GM11168 (cell line): ENCODE data around the gene TSPEAR.
"Not testable (repeated sequence)": the region's sequence is repeated elsewhere in the genome, so short reads cannot be mapped to it uniquely, and the experiment has no call there.

ENCODE experiments used
- in situ Hi-C: fragments of 300-500 bp; cut with MboI; formaldehyde crosslinking; loops from one replicate; pipeline ENCODE4 v1.12.0; 2022; ENCODE audit warnings: low sequenced_read_pairs; ENCODE audit not compliant: unreplicated experiment

The TSPEAR gene

DNA sequence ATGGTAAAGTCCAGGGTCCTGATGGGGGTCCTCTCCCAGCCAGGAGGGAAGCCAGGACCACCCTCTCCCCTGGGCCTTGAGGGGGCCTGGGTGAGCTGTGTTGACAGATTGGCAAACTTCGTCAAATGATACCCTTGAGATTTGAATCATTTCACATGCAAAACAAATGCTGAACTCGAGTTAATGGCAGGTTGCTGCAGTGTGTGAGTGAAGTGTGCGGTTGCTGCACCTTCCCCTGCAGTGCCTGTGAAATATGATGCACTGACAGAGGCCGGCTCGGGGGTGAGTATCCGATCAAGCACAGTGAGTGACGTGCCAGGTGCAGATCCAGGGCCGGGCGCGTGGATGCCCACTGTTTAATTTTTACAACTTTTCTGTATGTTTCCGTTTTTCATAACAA is 23.7 kb downstream of the TSPEAR start:
- in situ Hi-C loops, result no loop called here

- in situ Hi-C loops, result no loop called here
Observed at GRCh38 chr21:44686843-44687561, 24.4 kb downstream of the TSPEAR start.

DNA sequence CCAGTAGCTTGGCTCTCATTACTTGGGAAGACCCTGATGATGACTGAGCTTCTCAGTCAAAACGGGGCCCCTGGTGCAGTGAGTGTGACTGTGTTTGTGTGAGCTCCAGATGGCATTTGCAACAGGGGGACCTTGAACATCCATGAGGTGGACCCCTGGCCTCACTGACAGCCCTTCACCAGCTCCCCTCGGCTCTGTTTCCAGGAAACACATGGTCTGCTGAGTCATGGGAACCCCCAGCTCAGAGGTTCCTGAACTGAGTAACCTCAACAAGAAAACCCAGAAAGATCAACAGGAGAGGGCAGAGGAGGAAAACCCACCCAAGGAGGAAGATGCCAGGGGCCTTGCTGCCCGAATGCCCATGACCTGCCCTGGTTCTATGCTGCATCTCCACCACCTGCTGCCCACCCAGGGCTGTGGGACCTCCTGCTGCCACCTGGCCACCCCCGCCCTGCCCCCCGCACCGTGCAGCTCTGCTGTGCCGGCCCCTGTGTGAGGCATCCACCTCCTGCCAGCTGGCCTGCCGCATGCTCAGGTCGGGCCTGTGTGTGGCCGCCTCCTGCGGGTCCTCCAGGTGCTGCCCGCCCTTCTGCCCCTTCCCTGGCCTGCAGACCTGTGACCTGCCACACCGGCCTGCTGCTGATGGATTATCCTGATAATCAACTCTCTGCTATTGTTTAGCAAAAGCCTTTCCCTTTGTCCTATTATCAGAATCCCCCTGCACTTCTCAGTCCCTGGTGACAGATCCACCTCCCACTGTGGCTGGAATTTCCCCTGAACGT is 25.2 kb downstream of the TSPEAR start:
- in situ Hi-C loops, result no loop called here

DNA sequence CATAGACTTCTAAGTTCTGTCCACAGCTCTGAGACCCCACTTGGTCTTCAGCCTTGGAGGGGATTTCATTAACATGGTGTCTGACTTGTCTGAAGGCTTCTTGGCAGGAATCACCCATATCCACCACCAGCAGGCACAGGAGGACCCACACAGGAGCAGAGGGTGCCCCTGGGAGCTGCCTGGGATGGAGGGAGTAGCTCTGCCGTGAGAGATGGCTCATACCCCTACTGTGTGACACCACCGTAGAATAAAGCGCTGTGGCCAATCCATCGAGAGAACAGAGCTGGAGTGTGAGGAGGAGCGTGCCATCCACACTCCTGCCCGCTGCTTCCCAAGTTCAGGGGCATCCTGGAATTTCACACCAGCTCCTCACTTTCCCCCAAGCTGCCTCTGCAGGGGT is 26.3 kb downstream of the TSPEAR start:
- in situ Hi-C loops, result not testable (repeated sequence)

DNA sequence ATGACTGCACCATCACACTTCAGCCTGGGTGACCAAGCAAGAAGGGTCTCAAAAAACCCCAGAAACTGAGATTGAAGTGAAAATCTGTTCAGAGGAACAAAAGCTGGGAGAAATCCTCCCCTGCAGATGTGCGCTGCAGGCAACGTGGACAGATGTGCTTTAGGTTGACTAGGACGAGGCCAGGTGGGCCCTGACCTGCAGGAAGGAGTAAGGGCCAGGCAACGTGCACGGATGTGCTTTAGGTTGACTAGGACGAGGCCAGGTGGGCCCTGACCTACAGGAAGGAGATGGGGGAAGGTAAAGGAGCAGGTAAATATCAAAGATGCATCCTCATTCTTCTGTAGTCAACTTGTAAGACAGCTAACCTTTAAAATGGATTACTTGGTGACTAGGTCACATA is 26.9 kb downstream of the TSPEAR start:
- in situ Hi-C loops, result no loop called here

GRCh38 chr21:44684077-44684476 is 27.3 kb downstream of the TSPEAR start:
- in situ Hi-C loops, result no loop called here

DNA sequence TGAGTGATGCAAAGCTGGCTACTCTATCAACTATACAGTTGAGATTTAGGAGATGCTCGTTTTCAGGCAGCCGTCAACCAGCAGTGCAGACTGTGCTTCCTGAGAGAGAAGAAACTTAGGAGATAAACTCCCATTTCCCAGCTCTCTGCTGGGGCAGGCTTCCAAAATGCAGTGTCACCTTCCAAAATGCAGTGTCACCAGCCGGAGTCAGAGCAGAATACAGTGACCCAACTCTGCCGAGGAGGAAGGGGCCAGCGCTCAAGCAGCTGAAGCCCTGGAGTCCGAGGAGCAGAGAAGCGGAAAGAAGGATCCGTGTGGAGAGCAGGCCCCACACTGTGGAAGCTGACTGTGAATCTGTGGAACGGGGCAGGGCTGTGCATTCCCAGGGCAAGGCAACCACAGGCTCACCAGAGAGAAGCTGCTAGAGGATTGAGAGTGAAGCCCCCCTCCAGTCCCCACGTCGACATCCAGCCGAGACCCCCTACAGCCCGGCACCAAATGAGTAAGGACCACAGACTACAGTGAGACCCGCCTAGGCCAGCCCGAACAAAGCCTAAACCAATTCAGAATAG is 28.7 kb downstream of the TSPEAR start:
- in situ Hi-C loops, result no loop called here

DNA sequence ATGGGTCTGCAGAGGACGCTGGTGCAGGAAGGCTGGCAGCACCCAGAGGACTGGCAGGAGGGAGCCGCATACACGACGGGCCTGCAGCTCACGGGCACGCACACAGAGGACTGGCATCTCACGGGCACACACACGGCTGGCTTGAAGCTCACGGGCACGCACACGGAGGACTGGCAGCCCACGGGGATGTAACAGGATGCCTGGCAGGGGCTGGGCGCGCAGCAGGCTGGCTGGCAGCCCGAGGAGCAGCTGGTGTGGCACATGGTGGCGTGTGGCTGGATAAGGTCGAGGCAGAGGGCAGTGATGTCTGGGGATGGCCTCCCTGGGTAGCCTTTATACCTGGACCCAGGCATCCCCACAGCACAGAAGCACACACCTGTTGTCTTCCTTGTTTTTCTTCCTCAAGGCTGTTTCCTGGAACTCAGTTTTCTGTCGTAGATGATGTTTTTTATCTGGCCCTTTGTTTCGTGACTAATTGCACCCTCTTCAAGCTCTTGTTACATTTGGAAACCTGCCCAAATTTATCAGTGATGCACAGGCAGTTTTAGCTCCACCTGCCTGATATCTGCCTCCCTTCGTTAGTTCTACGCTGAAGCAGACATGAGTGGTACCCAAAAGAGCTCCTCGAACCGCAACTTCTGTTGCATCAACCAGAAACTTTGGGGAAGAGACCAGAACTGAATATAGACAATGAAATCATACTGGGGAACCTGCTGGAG is 29.4 kb downstream of the TSPEAR start, which contains the start of gene KRTAP12-1:
KRTAP12-1 (minus strand) TSS at position 303 of the 719 bp plus-strand sequence; CDS start at position 263, 40 bp downstream.
- in situ Hi-C loops, result no loop called here

DNA sequence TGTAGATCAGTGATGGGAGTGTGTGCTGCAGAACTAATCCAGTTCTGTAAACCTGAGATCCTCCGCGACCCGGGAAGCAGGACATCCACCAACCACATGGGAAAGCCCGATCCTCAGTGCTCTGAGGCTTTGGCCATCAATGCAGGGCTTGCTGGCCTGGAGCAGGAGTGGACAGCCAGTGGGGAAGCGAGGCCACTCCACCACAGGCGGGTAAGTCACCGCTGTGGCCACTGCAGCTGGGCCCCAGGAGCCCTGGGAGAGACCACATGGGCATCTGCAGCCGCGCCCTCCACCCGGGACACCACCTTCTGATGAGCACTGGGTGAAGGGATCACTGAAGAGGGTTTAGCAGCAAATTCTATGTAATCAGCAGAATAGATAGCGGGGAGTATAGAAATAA is 30.2 kb downstream of the TSPEAR start:
- in situ Hi-C loops, result no loop called here

GRCh38 chr21:44677881-44678280 is 33.5 kb downstream of the TSPEAR start:
- in situ Hi-C loops, result no loop called here

- in situ Hi-C loops, result no loop called here
Observed at GRCh38 chr21:44671911-44672310, 39.5 kb downstream of the TSPEAR start.

- in situ Hi-C loops, result no loop called here
Observed at GRCh38 chr21:44670642-44671432, 40.5 kb downstream of the TSPEAR start.

DNA sequence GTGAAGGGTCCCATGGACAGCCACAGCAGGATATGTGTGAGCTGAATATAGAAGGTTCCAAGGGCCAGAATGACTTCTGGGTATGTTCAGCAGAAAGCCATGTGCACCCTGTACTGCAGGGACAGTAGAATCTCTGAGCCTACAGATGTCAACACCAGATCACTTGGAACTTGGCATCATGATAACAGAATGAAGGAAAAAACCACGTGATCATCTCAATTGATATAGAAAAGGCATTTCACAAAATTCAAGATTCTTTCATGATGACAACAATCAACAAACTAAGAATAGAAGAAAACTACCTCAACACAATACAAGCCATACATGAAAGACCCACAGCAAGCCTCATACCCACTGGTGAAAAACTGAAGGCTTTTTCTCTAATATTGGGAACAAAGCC is 43.8 kb downstream of the TSPEAR start:
- in situ Hi-C loops, result no loop called here

GRCh38 chr21:44666401-44667320 is 44.7 kb downstream of the TSPEAR start, which contains the start of gene KRTAP12-2:
Gene KRTAP12-2, minus strand, starts transcription at chr21:44666927. Its CDS starts 41 bp downstream, at chr21:44666886.
- in situ Hi-C loops, result no loop called here

- in situ Hi-C loops, result no loop called here
Observed at GRCh38 chr21:44664691-44665090, 46.7 kb downstream of the TSPEAR start.

- in situ Hi-C loops, result not testable (repeated sequence)
Observed at GRCh38 chr21:44661567-44661966, 49.8 kb downstream of the TSPEAR start.

DNA sequence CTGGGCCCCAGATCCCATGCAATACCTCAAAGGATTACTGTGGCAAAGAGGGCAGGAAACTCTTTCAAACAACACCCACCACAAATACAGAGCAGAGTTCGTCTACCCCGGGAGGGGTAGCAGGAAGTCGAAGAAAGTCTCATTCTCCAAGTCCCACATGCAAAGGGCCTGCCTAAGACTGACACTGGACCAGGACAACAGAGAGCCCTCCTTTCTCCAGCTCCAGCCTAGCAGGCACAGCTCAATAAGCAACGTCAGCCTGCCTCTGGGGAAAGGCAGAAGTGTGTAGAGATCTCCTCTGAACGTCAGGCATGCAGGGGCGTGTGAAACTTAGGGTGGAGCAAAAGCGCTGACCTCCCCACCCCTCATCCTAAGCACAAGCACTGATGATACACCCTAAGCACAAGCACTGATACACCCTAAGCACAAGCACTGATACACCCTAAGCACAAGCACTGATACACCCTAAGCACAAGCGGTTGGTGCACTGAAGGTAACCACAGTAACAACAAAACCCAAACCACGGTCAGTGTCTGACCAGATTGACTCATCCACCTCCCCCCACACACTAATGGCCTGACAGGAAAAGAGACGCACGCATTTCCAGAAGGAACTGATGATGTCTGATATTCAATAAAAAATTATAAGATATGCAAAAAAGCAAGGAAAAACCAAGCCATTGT is 52.3 kb downstream of the TSPEAR start:
- in situ Hi-C loops, result no loop called here

DNA sequence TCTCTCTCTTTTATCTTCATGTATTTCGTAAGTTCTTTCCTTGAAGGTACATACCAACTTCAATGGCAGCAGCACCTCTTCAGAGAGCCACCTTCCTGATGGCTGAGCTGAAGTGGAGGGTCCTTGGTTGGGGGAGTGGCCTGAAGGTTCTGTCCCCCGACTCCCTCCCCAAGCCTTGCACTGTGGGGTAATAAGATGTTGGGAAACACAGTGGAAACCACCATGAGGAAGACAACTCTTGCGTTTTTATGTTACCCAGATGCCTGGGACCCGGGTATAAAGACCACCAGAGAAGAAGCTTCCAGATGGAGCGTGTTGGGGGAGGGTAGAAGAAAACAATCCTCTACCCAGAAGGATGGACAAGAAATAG is 52.8 kb downstream of the TSPEAR start:
- in situ Hi-C loops, result no loop called here
